Measurements from ENCODE around the gene PNPLA3.

PNPLA3 gene

DNA sequence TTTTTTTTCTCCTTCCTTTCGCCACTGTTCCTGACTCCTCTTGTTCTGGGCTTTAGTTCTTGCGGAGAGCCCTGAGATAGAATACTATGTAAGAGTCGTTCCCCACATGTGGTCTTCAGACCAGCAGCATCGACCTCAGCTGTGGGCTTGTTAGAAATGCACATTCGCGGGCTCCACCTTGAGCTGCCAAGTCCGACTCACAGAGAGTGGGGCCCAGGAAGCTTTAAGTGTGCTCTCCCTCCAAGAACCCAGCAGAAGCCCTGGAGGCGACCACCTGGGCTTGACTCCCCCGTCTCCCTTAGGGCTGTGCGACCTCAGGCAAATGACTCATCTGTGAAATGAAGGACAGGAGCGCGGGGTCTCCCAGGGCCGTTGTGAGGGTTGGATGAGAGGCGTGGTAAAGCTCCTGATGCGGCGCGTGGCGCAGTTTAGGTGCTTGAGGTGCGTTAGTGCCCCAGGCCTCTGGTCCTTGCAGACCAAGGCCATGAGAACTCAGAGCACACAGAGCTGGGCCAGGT is 50.5 kb downstream of the PNPLA3 start:
- no peaks in the 10 kb centered on the region for H3K9me3 ChIP-seq (ENCODE audit: control insufficient read depth, insufficient read depth, low read length)
- H3K4me3 ChIP-seq (ENCODE audit: low read depth, low read length): no peak overlapping the region
- no peaks in the 10 kb centered on the region for H3K27me3 ChIP-seq (ENCODE audit: control insufficient read depth, insufficient read depth, low read length)
- peaks cover 57% of the 10 kb centered on the region for H3K36me3 ChIP-seq (ENCODE audit: control insufficient read depth, insufficient read depth, low read length)
- H3K9ac ChIP-seq (ENCODE audit: low read depth, low read length): no peak overlapping the region
- H3K4me1 ChIP-seq (ENCODE audit: control insufficient read depth, insufficient read depth, low read length): no peaks in the 10 kb centered on the region

DNA sequence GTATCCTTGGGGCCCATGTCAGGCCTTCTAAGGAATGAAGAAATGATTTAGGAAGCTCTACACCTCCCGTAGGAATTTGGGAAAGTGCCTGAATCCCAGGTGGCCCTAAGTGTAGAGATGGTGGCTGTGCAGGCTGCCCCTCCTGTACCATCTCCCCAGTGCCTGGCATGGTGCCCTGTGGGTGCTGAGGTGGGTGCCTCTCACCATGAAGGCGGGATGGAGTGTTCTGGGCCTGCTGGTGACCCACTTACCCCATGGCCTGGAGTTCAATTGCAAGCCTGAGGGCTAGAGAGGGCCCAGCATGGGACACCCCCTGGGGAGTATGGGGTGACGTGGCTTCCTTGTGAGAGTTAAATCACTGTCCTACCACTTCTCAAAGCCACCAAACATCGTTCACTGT is 51.4 kb downstream of the PNPLA3 start:
- H3K4me1 ChIP-seq (ENCODE audit: control insufficient read depth, insufficient read depth, low read length): no peaks in the 10 kb centered on the region
- H3K27me3 ChIP-seq (ENCODE audit: control insufficient read depth, insufficient read depth, low read length): no peaks in the 10 kb centered on the region
- H3K4me3 ChIP-seq (ENCODE audit: low read depth, low read length): no peak overlapping the region
- H3K9me3 ChIP-seq (ENCODE audit: control insufficient read depth, insufficient read depth, low read length): no peaks in the 10 kb centered on the region
- no peak overlapping the region for H3K9ac ChIP-seq (ENCODE audit: low read depth, low read length)
- peaks cover 62% of the 10 kb centered on the region for H3K36me3 ChIP-seq (ENCODE audit: control insufficient read depth, insufficient read depth, low read length)

DNA sequence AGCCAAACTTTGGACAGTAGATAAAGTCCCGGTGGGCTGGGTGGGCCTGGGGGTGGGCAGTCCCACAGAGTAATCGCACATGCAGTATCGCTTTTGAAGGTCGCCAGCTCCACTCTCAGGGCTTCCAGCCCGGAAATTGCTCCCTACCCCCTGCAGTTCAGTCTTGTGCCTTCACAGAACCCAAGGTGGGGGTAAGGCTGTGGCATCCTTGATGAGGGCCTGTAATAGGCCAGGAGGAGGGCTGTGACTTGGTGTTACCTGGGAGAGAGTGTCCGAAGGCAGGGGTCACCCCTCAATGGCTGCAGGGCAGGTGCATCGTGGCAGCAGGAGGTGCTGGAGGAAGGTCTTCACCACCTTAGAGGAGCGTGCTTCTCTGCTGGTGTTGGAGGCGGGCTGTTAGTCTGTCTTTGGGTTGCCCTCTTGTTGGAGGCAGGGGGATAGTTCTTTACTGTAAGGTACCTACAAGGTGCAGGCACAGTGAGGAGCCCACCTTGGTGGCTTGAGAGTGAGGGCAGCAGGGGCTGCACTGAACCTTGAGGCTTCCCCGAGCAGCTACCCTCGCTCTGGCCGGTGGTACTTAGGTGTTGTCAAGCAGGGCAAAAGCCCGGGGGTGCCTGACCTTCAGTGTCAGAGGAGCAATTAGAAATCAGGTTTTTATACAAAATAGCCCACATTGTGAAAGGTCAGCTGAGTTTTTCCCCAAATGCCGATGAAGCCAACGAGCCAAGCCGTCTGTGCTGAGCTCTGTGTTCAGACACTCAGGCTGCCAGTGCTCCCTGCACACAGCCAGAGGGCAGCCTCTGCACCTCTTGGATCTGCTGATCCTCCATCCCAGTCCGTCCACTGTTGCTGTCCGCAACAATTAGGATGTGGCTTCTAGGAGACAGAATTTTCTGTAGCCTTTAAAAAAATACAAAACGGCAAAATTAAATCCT is 53.5 kb downstream of the PNPLA3 start:
- H3K9ac ChIP-seq (ENCODE audit: low read depth, low read length): no peak overlapping the region
- H3K36me3 ChIP-seq (ENCODE audit: control insufficient read depth, insufficient read depth, low read length): peaks cover 64% of the 10 kb centered on the region
- H3K9me3 ChIP-seq (ENCODE audit: control insufficient read depth, insufficient read depth, low read length): no peaks in the 10 kb centered on the region
- H3K27me3 ChIP-seq (ENCODE audit: control insufficient read depth, insufficient read depth, low read length): no peaks in the 10 kb centered on the region
- H3K4me1 ChIP-seq (ENCODE audit: control insufficient read depth, insufficient read depth, low read length): no peaks in the 10 kb centered on the region
- H3K4me3 ChIP-seq (ENCODE audit: low read depth, low read length): no peak overlapping the region

DNA sequence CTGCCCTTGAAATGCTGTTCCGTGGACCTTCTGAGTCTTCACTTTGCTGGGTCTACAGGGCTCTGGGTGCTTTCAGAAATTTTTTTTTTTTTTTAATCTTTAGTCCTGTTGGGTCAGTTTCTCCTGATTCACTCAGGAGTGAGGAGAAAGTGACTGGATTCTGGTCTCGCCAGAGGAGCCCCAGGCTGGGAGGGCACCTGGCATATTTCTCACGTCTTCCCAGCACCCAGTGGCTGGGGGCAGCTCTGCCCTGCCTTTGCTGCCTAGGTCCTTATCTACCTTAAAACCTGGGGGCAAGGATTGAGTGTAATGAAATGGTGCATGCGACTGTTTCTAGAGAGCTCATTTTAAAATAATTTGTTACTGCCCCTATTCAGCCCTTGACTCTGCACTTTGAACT is 55.0 kb downstream of the PNPLA3 start:
- Histone ChIP-seq H3K4me3 (ENCODE audit: low read depth, low read length) (no peak overlapping the region), H3K4me1 (ENCODE audit: control insufficient read depth, insufficient read depth, low read length) (no peaks in the 10 kb centered on the region), H3K9me3 (ENCODE audit: control insufficient read depth, insufficient read depth, low read length) (no peaks in the 10 kb centered on the region), H3K27me3 (ENCODE audit: control insufficient read depth, insufficient read depth, low read length) (no peaks in the 10 kb centered on the region), H3K36me3 (ENCODE audit: control insufficient read depth, insufficient read depth, low read length) (peaks cover 58% of the 10 kb centered on the region), H3K9ac (ENCODE audit: low read depth, low read length) (no peak overlapping the region)

DNA sequence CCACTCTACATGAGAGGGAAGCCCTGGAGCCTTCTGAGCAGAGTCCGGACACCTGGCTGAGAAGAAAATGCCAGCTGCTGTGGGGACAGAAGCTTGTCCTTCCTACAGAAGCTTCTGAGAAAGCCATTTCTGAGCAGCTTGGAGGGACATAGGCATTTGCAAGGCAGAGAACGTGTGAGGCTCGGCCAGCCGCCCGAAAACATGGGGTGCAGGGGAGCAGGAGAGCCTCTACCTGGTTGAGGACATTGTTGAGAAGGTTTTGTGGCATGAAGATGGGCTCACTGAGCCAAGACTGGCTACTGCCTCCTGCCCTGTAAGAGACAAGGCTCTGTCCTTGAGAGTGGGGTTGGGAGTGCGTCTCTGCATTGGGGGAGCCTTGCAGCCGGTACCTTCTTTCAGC is 57.0 kb downstream of the PNPLA3 start:
- no peak overlapping the region for H3K9ac ChIP-seq (ENCODE audit: low read depth, low read length)
- no peaks in the 10 kb centered on the region for H3K9me3 ChIP-seq (ENCODE audit: control insufficient read depth, insufficient read depth, low read length)
- no peak overlapping the region for H3K4me3 ChIP-seq (ENCODE audit: low read depth, low read length)
- no peaks in the 10 kb centered on the region for H3K27me3 ChIP-seq (ENCODE audit: control insufficient read depth, insufficient read depth, low read length)
- no peaks in the 10 kb centered on the region for H3K4me1 ChIP-seq (ENCODE audit: control insufficient read depth, insufficient read depth, low read length)
- peaks cover 47% of the 10 kb centered on the region for H3K36me3 ChIP-seq (ENCODE audit: control insufficient read depth, insufficient read depth, low read length)

DNA sequence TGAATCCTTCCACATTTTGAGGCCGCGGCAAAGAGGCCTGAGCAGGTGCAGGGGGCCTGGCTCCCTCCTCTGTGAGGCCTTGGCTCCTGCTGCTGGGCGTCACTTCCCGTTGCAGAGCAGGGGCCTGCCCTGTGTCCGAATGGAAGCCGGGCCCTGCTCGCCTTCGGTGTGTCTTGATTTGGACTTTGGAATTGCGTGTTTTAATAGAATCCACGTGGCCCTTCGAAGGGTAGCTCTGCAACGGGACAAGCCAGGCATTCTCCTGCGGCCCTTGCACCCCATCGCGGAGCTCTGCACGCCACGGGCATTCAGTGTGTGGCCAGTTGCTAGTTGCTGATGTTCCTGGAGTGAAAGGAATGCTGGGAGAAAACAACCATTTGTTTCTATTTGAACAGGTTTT is 57.4 kb downstream of the PNPLA3 start:
- Histone ChIP-seq H3K4me1 (ENCODE audit: control insufficient read depth, insufficient read depth, low read length) (no peaks in the 10 kb centered on the region), H3K9ac (ENCODE audit: low read depth, low read length) (no peak overlapping the region), H3K27me3 (ENCODE audit: control insufficient read depth, insufficient read depth, low read length) (no peaks in the 10 kb centered on the region), H3K36me3 (ENCODE audit: control insufficient read depth, insufficient read depth, low read length) (peaks cover 44% of the 10 kb centered on the region), H3K9me3 (ENCODE audit: control insufficient read depth, insufficient read depth, low read length) (no peaks in the 10 kb centered on the region), H3K4me3 (ENCODE audit: low read depth, low read length) (no peak overlapping the region)

DNA sequence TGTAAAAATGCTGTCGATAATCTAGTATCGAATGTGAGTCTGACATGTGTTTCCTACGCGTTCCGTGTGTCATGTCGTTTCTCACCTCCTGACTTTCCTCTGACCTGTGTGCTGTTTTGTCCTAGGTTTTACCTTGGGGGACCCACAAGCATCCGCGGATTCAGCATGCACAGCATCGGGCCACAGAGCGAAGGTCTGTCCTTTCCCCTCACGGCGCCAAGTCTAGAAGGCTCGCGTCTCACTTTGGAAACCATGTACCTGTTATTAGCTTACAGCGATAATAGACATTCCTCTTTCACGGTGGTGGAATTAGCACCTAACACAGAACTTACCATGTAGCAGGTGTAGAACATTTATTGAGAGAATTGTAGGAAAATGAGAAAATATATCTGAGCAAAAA is 60.2 kb downstream of the PNPLA3 start:
- no peaks in the 10 kb centered on the region for H3K4me1 ChIP-seq (ENCODE audit: control insufficient read depth, insufficient read depth, low read length)
- H3K4me3 ChIP-seq (ENCODE audit: low read depth, low read length): no peak overlapping the region
- no peaks in the 10 kb centered on the region for H3K9me3 ChIP-seq (ENCODE audit: control insufficient read depth, insufficient read depth, low read length)

DNA sequence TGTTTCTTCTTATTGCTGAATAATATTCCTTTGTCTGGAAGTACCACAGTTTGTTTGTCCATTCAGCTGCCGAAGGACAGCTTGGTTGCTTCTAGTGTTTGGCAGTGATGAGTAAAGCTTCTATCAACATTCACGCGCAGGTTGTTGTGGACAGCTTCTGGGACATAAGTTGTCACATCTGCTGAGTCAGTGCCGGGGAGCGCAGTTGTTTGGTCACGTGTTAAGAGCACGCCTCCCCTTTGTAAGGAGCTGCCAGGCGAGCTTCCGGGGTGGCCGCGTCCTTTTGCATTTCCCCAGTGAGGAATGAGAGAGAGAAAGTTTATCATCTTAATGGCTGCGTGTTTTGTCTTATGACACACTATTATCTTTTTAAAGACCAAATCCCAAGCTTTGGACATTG is 61.9 kb downstream of the PNPLA3 start:
- no peaks in the 10 kb centered on the region for H3K4me1 ChIP-seq (ENCODE audit: control insufficient read depth, insufficient read depth, low read length)
- H3K36me3 ChIP-seq (ENCODE audit: control insufficient read depth, insufficient read depth, low read length): peaks cover 28% of the 10 kb centered on the region
- H3K4me3 ChIP-seq (ENCODE audit: low read depth, low read length): no peak overlapping the region
- no peak overlapping the region for H3K9ac ChIP-seq (ENCODE audit: low read depth, low read length)
- H3K9me3 ChIP-seq (ENCODE audit: control insufficient read depth, insufficient read depth, low read length): no peaks in the 10 kb centered on the region
- no peaks in the 10 kb centered on the region for H3K27me3 ChIP-seq (ENCODE audit: control insufficient read depth, insufficient read depth, low read length)

More for the DNA sequence above, 60.2 kb downstream of the PNPLA3 start:
- no peak overlapping the region for H3K9ac ChIP-seq (ENCODE audit: low read depth, low read length)
- peaks cover 33% of the 10 kb centered on the region for H3K36me3 ChIP-seq (ENCODE audit: control insufficient read depth, insufficient read depth, low read length)
- H3K27me3 ChIP-seq (ENCODE audit: control insufficient read depth, insufficient read depth, low read length): no peaks in the 10 kb centered on the region

DNA sequence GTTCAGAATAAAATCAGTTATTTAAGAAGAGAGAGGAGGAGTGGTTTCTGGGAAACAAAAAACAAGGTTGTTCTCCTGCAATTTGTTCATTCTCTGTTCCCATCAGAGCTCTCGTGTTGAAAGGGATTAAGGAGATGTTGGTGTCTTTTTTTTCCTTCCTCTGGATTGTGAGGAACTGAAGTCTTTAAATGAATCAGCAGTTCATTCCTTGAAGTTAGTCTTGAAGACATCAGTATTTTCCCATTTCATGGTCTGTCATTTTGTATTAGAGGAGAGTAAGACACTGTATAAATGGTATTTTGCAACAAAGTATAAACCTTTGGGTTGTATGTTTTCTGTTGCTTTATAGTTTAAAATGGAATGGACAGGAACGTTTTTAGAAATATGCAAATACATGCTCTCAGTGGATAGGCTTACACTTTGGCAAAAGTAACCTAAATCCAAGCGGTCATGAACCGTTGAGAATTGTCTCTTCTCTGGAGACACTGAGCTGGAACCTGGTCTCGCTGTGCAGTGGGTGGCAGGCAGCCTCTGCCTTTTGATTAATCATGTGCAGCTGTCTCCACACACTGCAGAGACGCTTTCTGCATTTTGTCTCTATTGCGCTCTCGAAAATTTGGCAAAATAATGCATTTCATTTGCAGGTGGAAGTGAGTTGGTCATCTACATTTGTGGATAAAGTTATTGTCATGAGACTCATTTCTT is 64.7 kb downstream of the PNPLA3 start:
- Histone ChIP-seq H3K9ac (ENCODE audit: low read depth, low read length) (no peak overlapping the region), H3K4me1 (ENCODE audit: control insufficient read depth, insufficient read depth, low read length) (no peaks in the 10 kb centered on the region), H3K36me3 (ENCODE audit: control insufficient read depth, insufficient read depth, low read length) (peaks cover 35% of the 10 kb centered on the region), H3K27me3 (ENCODE audit: control insufficient read depth, insufficient read depth, low read length) (no peaks in the 10 kb centered on the region), H3K9me3 (ENCODE audit: control insufficient read depth, insufficient read depth, low read length) (no peaks in the 10 kb centered on the region), H3K4me3 (ENCODE audit: low read depth, low read length) (no peak overlapping the region)

DNA sequence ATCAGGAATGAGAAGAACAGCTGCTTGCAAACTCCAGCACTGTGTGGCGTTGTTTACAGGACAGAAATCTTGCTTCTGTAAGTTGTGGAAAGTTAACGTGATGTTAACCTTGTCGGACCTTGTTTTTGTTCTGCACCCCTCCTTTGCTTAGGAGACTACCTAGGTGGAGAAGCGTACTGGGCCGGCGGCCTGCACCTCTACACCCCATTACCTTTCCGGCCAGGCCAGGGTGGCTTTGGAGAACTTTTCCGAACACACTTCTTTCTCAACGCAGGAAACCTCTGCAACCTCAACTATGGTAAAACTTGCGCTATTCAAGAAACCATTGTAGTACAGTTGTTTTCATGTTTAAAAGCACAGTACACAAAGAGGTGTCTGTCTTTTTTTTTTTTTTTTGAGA is 65.4 kb downstream of the PNPLA3 start:
- Histone ChIP-seq H3K4me1 (ENCODE audit: control insufficient read depth, insufficient read depth, low read length) (no peaks in the 10 kb centered on the region), H3K9me3 (ENCODE audit: control insufficient read depth, insufficient read depth, low read length) (no peaks in the 10 kb centered on the region), H3K4me3 (ENCODE audit: low read depth, low read length) (no peak overlapping the region), H3K9ac (ENCODE audit: low read depth, low read length) (no peak overlapping the region), H3K27me3 (ENCODE audit: control insufficient read depth, insufficient read depth, low read length) (no peaks in the 10 kb centered on the region), H3K36me3 (ENCODE audit: control insufficient read depth, insufficient read depth, low read length) (peaks cover 32% of the 10 kb centered on the region)

DNA sequence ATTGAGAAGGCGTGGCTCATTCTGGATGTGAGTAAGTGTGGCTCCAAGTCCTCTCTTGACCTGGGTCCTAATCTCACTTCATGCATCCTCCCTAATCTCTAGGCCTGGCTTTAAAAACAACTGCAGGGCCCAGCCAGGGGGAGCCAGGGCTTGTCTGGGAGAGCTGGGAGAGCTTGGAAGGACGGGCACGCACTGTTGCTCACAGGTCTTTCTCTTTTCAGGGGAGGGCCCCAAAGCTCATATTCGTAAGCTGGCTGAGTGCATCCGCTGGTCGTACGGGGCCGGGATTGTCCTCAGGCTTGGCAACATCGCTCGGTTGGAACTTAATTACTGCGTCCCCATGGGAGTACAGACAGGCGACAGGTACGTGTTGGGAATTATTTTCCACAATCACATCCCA is 66.4 kb downstream of the PNPLA3 start:
- Histone ChIP-seq H3K9me3 (ENCODE audit: control insufficient read depth, insufficient read depth, low read length) (no peaks in the 10 kb centered on the region), H3K4me1 (ENCODE audit: control insufficient read depth, insufficient read depth, low read length) (no peaks in the 10 kb centered on the region), H3K9ac (ENCODE audit: low read depth, low read length) (no peak overlapping the region), H3K27me3 (ENCODE audit: control insufficient read depth, insufficient read depth, low read length) (no peaks in the 10 kb centered on the region), H3K4me3 (ENCODE audit: low read depth, low read length) (no peak overlapping the region), H3K36me3 (ENCODE audit: control insufficient read depth, insufficient read depth, low read length) (peaks cover 40% of the 10 kb centered on the region)

Measured in iPS-15b (cell line).